ENCODE data around the gene ACTR3. TPM values are rescaled to one million over a fixed set of nuclear protein-coding genes. Genes with fewer than 3 reads are reported as not detected.

ACTR3 gene
- total RNA-seq, 1 experiment from 2014 or later = 180 TPM

- no peak overlapping the region for H3K4me2 ChIP-seq (ENCODE audit: insufficient read depth, insufficient read length, low read length)
- H3K27ac ChIP-seq (ENCODE audit: insufficient read length, low read depth, low read length) = no peak overlapping the region
- WGBS (ENCODE audit: extremely low coverage, insufficient read length, low lambda C conversion rate) = no CpG with 5 or more reads among the region's 19 CpGs
- no peak overlapping the region for H2BK120ac ChIP-seq (ENCODE audit: low read depth, low read length, poor library complexity, severe bottlenecking)
- no peak overlapping the region for H4K5ac ChIP-seq (ENCODE audit: insufficient read length, low read depth, low read length)
- peak; percentile 63 for DNase-seq
- TF ChIP-seq CTCF (conservative IDR thresholded peaks at IDR 0.05) = peak; percentile 29; the same call in 2 of the 3 replicates
- no peaks in the 10 kb centered on the region for H3K9me3 ChIP-seq (ENCODE audit: control insufficient read depth, low read depth, low read length)
- H2BK5ac ChIP-seq (ENCODE audit: insufficient read length, low read length) = no peak overlapping the region
- no peak overlapping the region for H2AK5ac ChIP-seq (ENCODE audit: insufficient read length, low read length)
- H3K79me2 ChIP-seq (ENCODE audit: insufficient read depth, low read length) = no peaks in the 10 kb centered on the region
- no peak overlapping the region for H2BK20ac ChIP-seq (ENCODE audit: low read depth, low read length, poor library complexity, severe bottlenecking)
- Mint-ChIP-seq H3K4me3 (no peak overlapping the region), H3K27me3 (ENCODE audit: low read depth) (peaks cover 18% of the 10 kb centered on the region), H3K4me1 (peaks cover 6 to 12% of the 10 kb centered on the region in 2 experiments), H3K36me3 (ENCODE audit: insufficient read depth in 1 of 3, low read depth in 3 of 3) (no peaks in the 10 kb centered on the region), H3K27ac (no peak overlapping the region), H3K9me3 (no peaks in the 10 kb centered on the region)
- H3K23ac ChIP-seq (ENCODE audit: insufficient read length, low read depth, low read length) = no peak overlapping the region
- H3K14ac ChIP-seq (ENCODE audit: insufficient read depth, low read length) = no peak overlapping the region
- H3K4me1 ChIP-seq (ENCODE audit: insufficient read depth, low read length) = no peaks in the 10 kb centered on the region
- no peak overlapping the region for H3K56ac ChIP-seq (ENCODE audit: insufficient read length, low read depth, low read length)
- H3K9ac ChIP-seq (ENCODE audit: extremely low read depth, insufficient read length, low read length) = no peak overlapping the region
- H4K20me1 ChIP-seq (ENCODE audit: control insufficient read depth, insufficient read depth, insufficient read length) = no peaks in the 10 kb centered on the region
- H3K4ac ChIP-seq (ENCODE audit: low read depth, low read length) = no peak overlapping the region
- H4K8ac ChIP-seq (replicated peaks; ENCODE audit: insufficient read length, low read depth, low read length) = no peak overlapping the region
- no peaks in the 10 kb centered on the region for H3K23me2 ChIP-seq (ENCODE audit: insufficient read length, low read depth, low read length, poor library complexity, severe bottlenecking)
- no peak overlapping the region for H2BK15ac ChIP-seq (ENCODE audit: low read depth, low read length)
- H3K79me1 ChIP-seq (ENCODE audit: insufficient read depth, low read depth, low read length, poor library complexity, severe bottlenecking) = no peaks in the 10 kb centered on the region
- no peak overlapping the region for H4K91ac ChIP-seq (ENCODE audit: insufficient read length, low read depth, low read length)
- no peaks in the 10 kb centered on the region for H3K27me3 ChIP-seq (ENCODE audit: insufficient read depth, low read length)
- H3K18ac ChIP-seq (ENCODE audit: insufficient read length, low read depth, low read length) = no peak overlapping the region
- H3T11ph ChIP-seq (ENCODE audit: low read length) = no peak overlapping the region
- H2AFZ ChIP-seq (ENCODE audit: low read length) = no peak overlapping the region
- H2BK12ac ChIP-seq (ENCODE audit: insufficient read length, low read depth, low read length) = no peak overlapping the region
These were observed 13.1 kb upstream of the ACTR3 start for GRCh38 chr2:113876503-113877387.
